Measurements from ENCODE around the gene CD59. TPM values are rescaled to one million over a fixed set of nuclear protein-coding genes. Genes with fewer than 3 reads are reported as not detected.

CD59 gene
- total RNA-seq, 1 donor from 2014 or later: 92.9 TPM

GRCh38 chr11:33747979-33748378 is 11.8 kb upstream of the CD59 start:
- ATAC-seq (ENCODE audit: low read depth) (no peak), DNase-seq (no peak)
- no peak overlapping the region for H3K27ac Mint-ChIP-seq
- no peaks in the 10 kb centered on the region for H3K9me3 Mint-ChIP-seq
- H3K27me3 Mint-ChIP-seq: no peaks in the 10 kb centered on the region
- TF ChIP-seq CTCF (IDR thresholded peaks at IDR 0.05): no peak
- peaks cover 70% of the 10 kb centered on the region for H3K36me3 Mint-ChIP-seq (ENCODE audit: low read depth)
- no peak overlapping the region for H3K4me3 Mint-ChIP-seq
- no peaks in the 10 kb centered on the region for H3K4me1 Mint-ChIP-seq
- POLR2A ChIA-PET: no interaction called here
- intact Hi-C loops (cut with micrococcal nuclease): no loop called here
- CTCF ChIA-PET: no interaction called here

- no peaks in the 10 kb centered on the region for H3K4me1 Mint-ChIP-seq
- no peaks in the 10 kb centered on the region for H3K9me3 Mint-ChIP-seq
- TF ChIP-seq CTCF (IDR thresholded peaks at IDR 0.05): no peak
- no peak for ATAC-seq (ENCODE audit: low read depth)
- no peak overlapping the region for H3K4me3 Mint-ChIP-seq
- H3K36me3 Mint-ChIP-seq (ENCODE audit: low read depth): peaks cover 44% of the 10 kb centered on the region
- CTCF ChIA-PET: interaction anchor here (1.0 to 3.6 kb wide), 12 partner anchors 18 to 578 kb away, joined by 3 to 81 read pairs (median 8); no protein-coding TSS in a partner anchor
- DNase-seq: no peak
- H3K27me3 Mint-ChIP-seq: no peaks in the 10 kb centered on the region
- H3K27ac Mint-ChIP-seq: no peak overlapping the region
- POLR2A ChIA-PET: no interaction called here
- intact Hi-C loops (cut with micrococcal nuclease): no loop called here
These were observed 7.1 kb upstream of the CD59 start for GRCh38 chr11:33743291-33743690.

GRCh38 chr11:33742249-33742851 is 6.1 kb upstream of the CD59 start:
- TF ChIP-seq CTCF (IDR thresholded peaks at IDR 0.05): no peak
- Mint-ChIP-seq H3K27me3 (no peaks in the 10 kb centered on the region), H3K4me1 (no peaks in the 10 kb centered on the region), H3K4me3 (no peak overlapping the region), H3K36me3 (ENCODE audit: low read depth) (peaks cover 38% of the 10 kb centered on the region), H3K9me3 (no peaks in the 10 kb centered on the region), H3K27ac (no peak overlapping the region)
- DNase-seq (no peak), ATAC-seq (ENCODE audit: low read depth) (peak; percentile 65)
- intact Hi-C loops (cut with micrococcal nuclease): loop anchor here (1.0 kb wide), 3 partner anchors 26 to 380 kb away; no protein-coding TSS in a partner anchor
- POLR2A ChIA-PET: interaction anchor here (0.9 to 1.0 kb wide), 3 partner anchors 11 to 41 kb away, joined by 3 to 5 read pairs (median 3); no protein-coding TSS in a partner anchor
- CTCF ChIA-PET: interaction anchor here (0.6 to 3.6 kb wide), 36 partner anchors 8 to 784 kb away, joined by 3 to 81 read pairs (median 4); partner anchors contain the start of genes CSTF3 and FBXO3

GRCh38 chr11:33741806-33742205 is 5.6 kb upstream of the CD59 start:
- no peak overlapping the region for H3K4me3 Mint-ChIP-seq
- no peak for TF ChIP-seq CTCF (IDR thresholded peaks at IDR 0.05)
- no peaks in the 10 kb centered on the region for H3K9me3 Mint-ChIP-seq

GRCh38 chr11:33737362-33737821 is 1.2 kb upstream of the CD59 start:
- no peak overlapping the region for H3K27ac Mint-ChIP-seq
- peaks cover 6% of the 10 kb centered on the region for H3K36me3 Mint-ChIP-seq (ENCODE audit: low read depth)
- intact Hi-C loops (cut with micrococcal nuclease): loop anchor here (2.0 to 10.0 kb wide), 5 partner anchors 355 to 843 kb away; partner anchors contain the start of genes CSTF3, HIPK3 and QSER1
- no peaks in the 10 kb centered on the region for H3K27me3 Mint-ChIP-seq
- H3K4me1 Mint-ChIP-seq: peaks cover 29% of the 10 kb centered on the region
- TF ChIP-seq CTCF (IDR thresholded peaks at IDR 0.05): no peak
- CTCF ChIA-PET: interaction anchor here (1.0 to 1.4 kb wide), 2 partner anchors 21 to 195 kb away, joined by 4 to 7 read pairs; no protein-coding TSS in a partner anchor
- DNase-seq: no peak
- no peak for ATAC-seq (ENCODE audit: low read depth)
- no peaks in the 10 kb centered on the region for H3K9me3 Mint-ChIP-seq
- no peak overlapping the region for H3K4me3 Mint-ChIP-seq
- POLR2A ChIA-PET: interaction anchor here (0.6 to 2.6 kb wide), 3 partner anchors 37 to 1209 kb away, joined by 4 to 15 read pairs (median 10); partner anchors contain the start of genes C11orf91 and FBXO3

More at GRCh38 chr11:33741806-33742205, 5.6 kb upstream of the CD59 start:
- ATAC-seq (ENCODE audit: low read depth) (no peak), DNase-seq (no peak)
- ChIA-PET CTCF (interaction anchor here (0.6 to 3.6 kb wide), 28 partner anchors 9 to 784 kb away, joined by 3 to 81 read pairs (median 5); partner anchors contain the start of genes CSTF3 and FBXO3), POLR2A (interaction anchor here (1.0 kb wide), 1 partner anchor 40 kb away, joined by 5 read pairs; no protein-coding TSS in a partner anchor)
- intact Hi-C loops (cut with micrococcal nuclease): loop anchor here (1.0 kb wide), 3 partner anchors 26 to 380 kb away; no protein-coding TSS in a partner anchor
- no peak overlapping the region for H3K27ac Mint-ChIP-seq
- H3K27me3 Mint-ChIP-seq: no peaks in the 10 kb centered on the region
- H3K4me1 Mint-ChIP-seq: peaks cover 2% of the 10 kb centered on the region
- peaks cover 33% of the 10 kb centered on the region for H3K36me3 Mint-ChIP-seq (ENCODE audit: low read depth)

Data from activated B cell treated with CpG ODN at 0.5 μM for 24 hours (primary cell).